GM10847 (cell line): ENCODE results near the gene COL23A1.

Experiments used
- POLR2A ChIP-seq: IDR thresholded peaks from 2 replicates; pipeline ENCODE4 v1.6.1; 2011; ENCODE audit not compliant: insufficient read length; ENCODE audit errors: extremely low read depth

The COL23A1 gene

GRCh38 chr5:178210073-178210535 lies 380.1 kb downstream of the COL23A1 start:
- TF ChIP-seq POLR2A, result peak; percentile 16

GRCh38 chr5:178209334-178210072 lies 380.7 kb downstream of the COL23A1 start:
- TF ChIP-seq POLR2A, result peak; percentile 7

- TF ChIP-seq POLR2A, result peak; percentile 6
These were observed 381.5 kb downstream of the COL23A1 start for GRCh38 chr5:178208540-178209227.

- no peak for TF ChIP-seq POLR2A
These were observed 382.3 kb downstream of the COL23A1 start for GRCh38 chr5:178207917-178208280.

GRCh38 chr5:178207183-178207916 lies 382.8 kb downstream of the COL23A1 start:
- TF ChIP-seq POLR2A, result no peak

GRCh38 chr5:178206166-178207101 lies 383.8 kb downstream of the COL23A1 start:
- TF ChIP-seq POLR2A, result no peak

GRCh38 chr5:178205749-178206047 lies 384.5 kb downstream of the COL23A1 start:
- no peak for TF ChIP-seq POLR2A

GRCh38 chr5:178204935-178205748 lies 385.1 kb downstream of the COL23A1 start:
- no peak for TF ChIP-seq POLR2A

- peak; percentile 100 for TF ChIP-seq POLR2A
These were observed 385.8 kb downstream of the COL23A1 start, which contains the start of gene HNRNPAB for GRCh38 chr5:178204182-178204934. Gene HNRNPAB, plus strand, starts transcription at chr5:178204533. Its CDS starts 305 bp downstream, at chr5:178204838.

GRCh38 chr5:178203670-178204181 lies 386.5 kb downstream of the COL23A1 start:
- TF ChIP-seq POLR2A, result no peak

- no peak for TF ChIP-seq POLR2A
These were observed 387.7 kb downstream of the COL23A1 start for GRCh38 chr5:178202541-178202940.

GRCh38 chr5:178201927-178202235 lies 388.3 kb downstream of the COL23A1 start:
- TF ChIP-seq POLR2A, result no peak

- TF ChIP-seq POLR2A, result no peak
These were observed 388.8 kb downstream of the COL23A1 start for GRCh38 chr5:178201221-178201926.
